Esophagus squamous epithelium (tissue), 4 donors: ENCODE measurements around the gene PROSER2.

ENCODE experiments used
- CTCF ChIP-seq, 6 experiments: fragments of 450-650 bp in 4 of 6; fragments of 200-600 bp in 2 of 6; sonication (generic) in 2 of 6; IDR thresholded peaks; one replicate each; pipeline ENCODE4 v1.5.1; 2016 to 2019; ENCODE audit warnings: antibody characterized with exemption in 6 of 6, mild to moderate bottlenecking in 4 of 6, moderate library complexity in 4 of 6
- POLR2A ChIP-seq, 4 donors: fragments of 450-650 bp; IDR thresholded peaks; one replicate each; pipeline ENCODE4 v1.6.1; 2017; ENCODE audit warnings: antibody characterized with exemption in 4 of 4, mild to moderate bottlenecking in 4 of 4, moderate library complexity in 3 of 4

GRCh38 chr10:11819027-11819426, 4.1 kb upstream of the PROSER2 start:
- TF ChIP-seq CTCF (IDR thresholded peaks at IDR 0.05) (no peak), POLR2A (IDR thresholded peaks at IDR 0.05) (no peak)
